Measurements from ENCODE around the gene MRPS15.

GRCh38 chr1:36466370-36467026, 2.3 kb upstream of the MRPS15 start:
- TF ChIP-seq CTCF (IDR thresholded peaks at IDR 0.05; ENCODE audit: low read length) = no peak
- TF ChIP-seq EZH2 (IDR thresholded peaks at IDR 0.05; ENCODE audit: borderline replicate concordance, low read length) = no peak
